Upper lobe of left lung (tissue), 6 donors: ENCODE data around the gene ZC3H12C. TPM values are rescaled to one million over a fixed set of nuclear protein-coding genes. Genes with fewer than 3 reads are reported as not detected.

Experiments used
- ATAC-seq, 2 donors: fragments of 200-7000 bp; cut with Tn5 transposase; one replicate each; pipeline ENCODE4 v1.9.1; 2022; ENCODE audit warnings: mild to moderate bottlenecking in 2 of 2, moderate library complexity in 2 of 2; ENCODE audit not compliant: low FRiP score in 2 of 2
- DNase-seq, 2 donors: peaks; one replicate each; pipeline ENCODE4 v3.0.0-alpha.2; 2019 to 2020
- H3K27ac ChIP-seq, 4 donors: fragments of 200-600 bp; sonication (generic); one replicate each; pipeline ENCODE4 v1.5.1; 2016 to 2019
- H3K27me3 ChIP-seq, 4 donors: fragments of 200-600 bp; sonication (generic); one replicate each; pipeline ENCODE4 v1.5.1; 2017 to 2019
- H3K36me3 ChIP-seq, 4 donors: fragments of 200-600 bp; sonication (generic); one replicate each; pipeline ENCODE4 v1.5.1; 2016 to 2019
- H3K4me1 ChIP-seq, 4 donors: fragments of 200-600 bp; sonication (generic); one replicate each; pipeline ENCODE4 v1.5.1; 2018 to 2019
- H3K4me3 ChIP-seq, 4 donors: fragments of 200-600 bp; sonication (generic); one replicate each; pipeline ENCODE4 v1.5.1; 2017 to 2019; ENCODE audit warnings: mild to moderate bottlenecking in 2 of 4, moderate library complexity in 1 of 4
- H3K9me3 ChIP-seq, 4 donors: fragments of 200-600 bp; sonication (generic); one replicate each; pipeline ENCODE4 v1.5.1; 2018 to 2019
- EP300 ChIP-seq, 4 donors: sonication (generic); formaldehyde crosslinking; IDR thresholded peaks; one replicate each; pipeline ENCODE4 v1.5.1; 2017; ENCODE audit warnings: antibody characterized with exemption in 4 of 4, control low read depth in 2 of 4
- POLR2A ChIP-seq, 4 donors: fragments of 450-650 bp; IDR thresholded peaks; one replicate each; pipeline ENCODE4 v1.5.1; 2016 to 2017; ENCODE audit warnings: antibody characterized with exemption in 4 of 4, mild to moderate bottlenecking in 2 of 4
- POLR2AphosphoS5 ChIP-seq, 2 donors: sonication (generic); formaldehyde crosslinking; IDR thresholded peaks; one replicate each; pipeline ENCODE4 v1.5.1; 2017; ENCODE audit warnings: antibody characterized with exemption in 2 of 2
- WGBS, 2 donors: methylation state at CpG; one replicate each; pipeline ENCODE4 v1.1.5; 2017 to 2018; 5-methylcytosine and 5-hydroxymethylcytosine counted together
- total RNA-seq, 6 donors: library from RNA; depleted of rRNA in 4 of 6; stranded (reverse); fragments of >200 nt in 4 of 6; gene quantifications; one replicate each; pipeline versions ENCODE4 v1.1.0 to v1.2.1, GENCODE V29; 2016 to 2021
- TF ChIP-seq, protein P1 (sequence below), 6 experiments: fragments of 450-650 bp in 4 of 6; fragments of 200-600 bp in 2 of 6; sonication (generic) in 2 of 6; IDR thresholded peaks; one replicate each; pipeline ENCODE4 v1.5.1; 2016 to 2019; ENCODE audit warnings: antibody characterized with exemption in 6 of 6
- donor health status: DM: no; HTN: no; CAD: no; lungs with moderate emphysema.
- donor health status: DM: no; HTN: yes; CAD: no; lungs with severe emphysema.

Gene ZC3H12C
- total RNA-seq, 6 donors from 2014 or later, result 5.5 to 24.5 (median 14.6) TPM

DNA sequence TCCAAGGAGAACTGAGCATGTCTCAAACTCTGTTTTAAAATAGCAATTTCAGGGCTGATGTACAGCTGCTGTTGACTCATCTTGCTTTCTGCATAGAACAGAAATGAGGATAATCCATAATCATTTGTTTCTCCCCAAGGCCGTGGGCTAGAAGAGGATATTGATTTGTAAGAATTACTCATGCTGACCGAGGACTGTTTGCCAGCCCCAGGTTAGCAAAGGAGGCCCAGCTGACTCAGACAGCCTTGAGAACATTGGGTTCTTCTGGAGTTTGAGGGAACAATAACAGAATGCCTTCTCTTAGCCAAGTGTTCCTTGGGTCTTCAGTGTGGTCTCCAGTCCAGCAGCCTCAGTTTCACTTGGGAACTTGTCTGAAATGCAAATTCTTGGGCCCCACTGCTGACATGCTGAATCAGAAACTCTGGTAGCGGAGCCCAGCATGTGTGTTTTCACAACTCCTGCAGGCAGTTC, 92.0 kb downstream of the ZC3H12C start:
- no peaks in the 10 kb centered on the region for H3K4me1 ChIP-seq
- H3K27me3 ChIP-seq, result no peaks in the 10 kb centered on the region
- H3K36me3 ChIP-seq, result no peaks in the 10 kb centered on the region
- WGBS, 2 donors, result 79 to 84% methylated on average over 2 to 3 of the region's 3 CpGs
- DNase-seq, result no peak
- peak overlapping the region in 1 of 4 donors; percentile 43 for H3K27ac ChIP-seq
- no peaks in the 10 kb centered on the region for H3K9me3 ChIP-seq
- TF ChIP-seq EP300 (IDR thresholded peaks at IDR 0.05) (no peak), POLR2A (IDR thresholded peaks at IDR 0.05) (no peak), POLR2AphosphoS5 (IDR thresholded peaks at IDR 0.05) (no peak)
- TF ChIP-seq, protein P1, sequence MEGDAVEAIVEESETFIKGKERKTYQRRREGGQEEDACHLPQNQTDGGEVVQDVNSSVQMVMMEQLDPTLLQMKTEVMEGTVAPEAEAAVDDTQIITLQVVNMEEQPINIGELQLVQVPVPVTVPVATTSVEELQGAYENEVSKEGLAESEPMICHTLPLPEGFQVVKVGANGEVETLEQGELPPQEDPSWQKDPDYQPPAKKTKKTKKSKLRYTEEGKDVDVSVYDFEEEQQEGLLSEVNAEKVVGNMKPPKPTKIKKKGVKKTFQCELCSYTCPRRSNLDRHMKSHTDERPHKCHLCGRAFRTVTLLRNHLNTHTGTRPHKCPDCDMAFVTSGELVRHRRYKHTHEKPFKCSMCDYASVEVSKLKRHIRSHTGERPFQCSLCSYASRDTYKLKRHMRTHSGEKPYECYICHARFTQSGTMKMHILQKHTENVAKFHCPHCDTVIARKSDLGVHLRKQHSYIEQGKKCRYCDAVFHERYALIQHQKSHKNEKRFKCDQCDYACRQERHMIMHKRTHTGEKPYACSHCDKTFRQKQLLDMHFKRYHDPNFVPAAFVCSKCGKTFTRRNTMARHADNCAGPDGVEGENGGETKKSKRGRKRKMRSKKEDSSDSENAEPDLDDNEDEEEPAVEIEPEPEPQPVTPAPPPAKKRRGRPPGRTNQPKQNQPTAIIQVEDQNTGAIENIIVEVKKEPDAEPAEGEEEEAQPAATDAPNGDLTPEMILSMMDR (IDR thresholded peaks at IDR 0.05), result no peak
- H3K4me3 ChIP-seq, result no peak overlapping the region
- no peak for ATAC-seq

DNA sequence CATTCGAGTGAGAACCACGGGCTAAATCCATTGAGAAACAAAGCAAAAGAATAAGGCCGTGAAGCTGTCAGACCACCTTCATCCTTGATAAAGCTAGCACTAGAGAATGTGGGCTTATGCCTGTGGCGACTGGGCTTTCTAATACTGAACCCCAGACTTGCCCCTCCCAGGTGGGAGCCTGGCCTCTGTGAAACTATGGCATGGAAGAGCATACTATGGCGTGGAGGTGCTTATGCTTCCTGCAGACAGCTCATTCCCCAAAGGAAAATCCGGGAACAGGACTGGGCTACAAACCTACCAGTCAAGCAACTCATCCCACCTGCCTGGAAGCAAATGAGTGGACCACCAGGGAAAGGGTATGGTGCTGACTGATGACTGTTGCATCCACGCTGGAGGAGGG, 92.4 kb downstream of the ZC3H12C start:
- H3K36me3 ChIP-seq, result no peaks in the 10 kb centered on the region
- TF ChIP-seq, protein P1 (IDR thresholded peaks at IDR 0.05), result no peak
- no peak for TF ChIP-seq POLR2AphosphoS5 (IDR thresholded peaks at IDR 0.05)
- TF ChIP-seq POLR2A (IDR thresholded peaks at IDR 0.05), result no peak
- TF ChIP-seq EP300 (IDR thresholded peaks at IDR 0.05), result no peak
- no peaks in the 10 kb centered on the region for H3K27me3 ChIP-seq
- no peaks in the 10 kb centered on the region for H3K4me1 ChIP-seq
- WGBS, 2 donors, result 88 to 100% methylated on average over 5 to 7 of the region's 7 CpGs
- ATAC-seq (no peak), DNase-seq (no peak)
- no peak overlapping the region for H3K4me3 ChIP-seq
- H3K27ac ChIP-seq, result peak overlapping the region in 1 of 4 donors; percentile 43
- no peaks in the 10 kb centered on the region for H3K9me3 ChIP-seq

DNA sequence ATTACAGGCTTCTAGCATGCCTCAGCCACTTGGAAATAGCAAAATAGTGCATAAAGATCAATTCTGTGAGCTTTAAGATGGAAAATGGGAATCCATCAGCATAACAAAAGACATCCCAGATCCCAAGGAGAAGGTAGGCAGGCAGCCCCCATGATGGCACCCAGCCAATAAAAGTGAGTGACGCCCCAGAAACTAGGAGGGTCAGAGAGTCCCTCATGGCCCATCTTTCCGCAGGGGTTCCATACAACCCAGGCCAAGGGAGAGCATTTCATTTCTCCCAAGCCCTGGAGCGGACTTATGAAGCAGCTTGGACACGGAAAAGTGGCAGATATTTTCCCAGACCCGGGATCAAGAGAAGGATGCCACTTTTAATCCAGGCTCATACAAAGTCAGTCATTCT, 93.3 kb downstream of the ZC3H12C start:
- 91 to 92% methylated on average over 5 of the region's 5 CpGs for WGBS, 2 donors
- Histone ChIP-seq H3K27ac (no peak overlapping the region), H3K36me3 (no peaks in the 10 kb centered on the region), H3K27me3 (no peaks in the 10 kb centered on the region), H3K9me3 (no peaks in the 10 kb centered on the region), H3K4me3 (no peak overlapping the region), H3K4me1 (no peaks in the 10 kb centered on the region)
- DNase-seq (no peak), ATAC-seq (no peak)
- no peak for TF ChIP-seq POLR2A (IDR thresholded peaks at IDR 0.05)

DNA sequence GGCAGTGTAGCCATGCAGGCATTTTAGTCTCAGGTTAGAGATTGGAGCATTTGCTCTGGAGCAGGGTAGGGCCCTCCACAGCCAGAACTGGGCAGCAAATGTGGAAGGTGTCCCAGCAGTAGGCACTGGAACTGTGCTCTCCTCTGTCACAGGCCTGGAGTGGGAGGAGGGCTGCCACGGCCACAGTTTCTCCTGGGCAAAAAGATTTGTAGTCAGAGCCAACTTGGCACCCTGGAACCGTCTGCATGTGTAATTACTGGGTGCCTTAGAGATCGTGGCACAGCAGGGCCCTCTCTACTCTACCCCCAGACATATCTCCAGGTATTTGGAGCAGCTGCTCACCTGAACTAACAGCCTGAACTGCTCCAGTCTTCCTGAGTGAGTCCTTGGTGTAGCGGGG, 93.7 kb downstream of the ZC3H12C start:
- ATAC-seq, result no peak
- 88% methylated on average over 4 of the region's 4 CpGs; no CpG with 5 or more reads in 1 of the 2 donors for WGBS, 2 donors

DNA sequence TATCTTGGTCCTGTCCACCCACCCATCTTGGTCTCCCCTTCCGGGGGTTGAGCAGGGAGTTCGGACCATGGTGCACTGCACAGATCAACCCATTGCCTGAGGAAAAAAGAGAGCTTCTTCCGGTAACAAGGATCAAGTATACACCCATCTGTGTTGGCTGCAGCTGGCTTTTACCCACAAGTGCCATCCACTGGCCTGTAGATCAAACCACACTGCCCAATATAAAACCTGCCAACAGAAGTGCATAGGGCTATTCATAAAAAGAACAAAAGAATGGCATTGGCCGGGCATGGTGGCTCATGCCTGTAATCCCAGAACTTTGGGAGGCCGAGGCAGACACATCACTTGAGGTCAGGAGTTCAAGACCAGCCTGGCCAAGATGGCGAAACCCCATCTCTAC, 94.5 kb downstream of the ZC3H12C start:
- Histone ChIP-seq H3K4me1 (no peaks in the 10 kb centered on the region), H3K36me3 (no peaks in the 10 kb centered on the region), H3K27me3 (no peaks in the 10 kb centered on the region), H3K27ac (no peak overlapping the region), H3K9me3 (no peaks in the 10 kb centered on the region), H3K4me3 (no peak overlapping the region)
- ATAC-seq, result no peak
- 96% methylated on average over 5 to 6 of the region's 6 CpGs for WGBS, 2 donors
- no peak for DNase-seq
- TF ChIP-seq POLR2A (IDR thresholded peaks at IDR 0.05) (no peak), EP300 (IDR thresholded peaks at IDR 0.05) (no peak), POLR2AphosphoS5 (IDR thresholded peaks at IDR 0.05) (no peak)
- TF ChIP-seq, protein P1 (IDR thresholded peaks at IDR 0.05), result no peak

More for the DNA sequence above, 93.7 kb downstream of the ZC3H12C start:
- TF ChIP-seq POLR2AphosphoS5 (IDR thresholded peaks at IDR 0.05), result no peak
- no peak for TF ChIP-seq POLR2A (IDR thresholded peaks at IDR 0.05)
- TF ChIP-seq, protein P1 (IDR thresholded peaks at IDR 0.05), result no peak
- TF ChIP-seq EP300 (IDR thresholded peaks at IDR 0.05), result no peak
- H3K4me3 ChIP-seq, result no peak overlapping the region
- no peaks in the 10 kb centered on the region for H3K36me3 ChIP-seq
- H3K27me3 ChIP-seq, result no peaks in the 10 kb centered on the region
- H3K27ac ChIP-seq, result no peak overlapping the region
- no peak for DNase-seq
- H3K9me3 ChIP-seq, result no peaks in the 10 kb centered on the region
- H3K4me1 ChIP-seq, result no peaks in the 10 kb centered on the region
